Activated CD4-positive, alpha-beta memory T cell treated with anti-CD3 and anti-CD28 coated beads, Interleukin-2, amount 10 ng/mL, durations not matched to agents 7 days and 5 days (primary cell): ENCODE results near the gene TMEM235. TPM values are rescaled to one million over a fixed set of nuclear protein-coding genes. Genes with fewer than 3 reads are reported as not detected.

ENCODE experiments used
- CTCF ChIA-PET: fragments of 350-600 bp; sonication (Branson Sonifier 250); formaldehyde crosslinking; loops from one replicate; lab custom pipeline; 2021; ENCODE audit warnings: antibody characterized with exemption, inconsistent platforms; lab: Charles Lee
- POLR2A ChIA-PET: fragments of 350-600 bp; sonication (Branson Sonifier 250); formaldehyde crosslinking; loops from one replicate; lab custom pipeline; 2021; ENCODE audit warnings: antibody characterized with exemption; lab: Charles Lee
- DNase-seq: peaks from one replicate; pipeline ENCODE4 v3.0.0-alpha.2; 2020
- H3K27ac Mint-ChIP-seq: one replicate; pipeline ENCODE4 v1.8.0; 2021; ENCODE audit warnings: mild to moderate bottlenecking, mixed read lengths
- H3K27me3 Mint-ChIP-seq: one replicate; pipeline ENCODE4 v1.8.0; 2021; ENCODE audit warnings: mixed read lengths
- H3K36me3 Mint-ChIP-seq: one replicate; pipeline ENCODE4 v1.8.0; 2021; ENCODE audit warnings: low read depth, mixed read lengths
- H3K4me1 Mint-ChIP-seq: one replicate; pipeline ENCODE4 v1.8.0; 2021; ENCODE audit warnings: mixed read lengths
- H3K4me3 Mint-ChIP-seq: one replicate; pipeline ENCODE4 v1.8.0; 2021; ENCODE audit warnings: mild to moderate bottlenecking, mixed read lengths
- H3K9me3 Mint-ChIP-seq: one replicate; pipeline ENCODE4 v1.8.0; 2021; ENCODE audit warnings: mixed read lengths
- total RNA-seq, 2 experiments: library from RNA; stranded (reverse); gene quantifications; one replicate each; pipeline ENCODE4 v1.2.3, GENCODE V29; 2021

Gene TMEM235
- total RNA-seq, 2 experiments from 2014 or later, result not detected

DNA sequence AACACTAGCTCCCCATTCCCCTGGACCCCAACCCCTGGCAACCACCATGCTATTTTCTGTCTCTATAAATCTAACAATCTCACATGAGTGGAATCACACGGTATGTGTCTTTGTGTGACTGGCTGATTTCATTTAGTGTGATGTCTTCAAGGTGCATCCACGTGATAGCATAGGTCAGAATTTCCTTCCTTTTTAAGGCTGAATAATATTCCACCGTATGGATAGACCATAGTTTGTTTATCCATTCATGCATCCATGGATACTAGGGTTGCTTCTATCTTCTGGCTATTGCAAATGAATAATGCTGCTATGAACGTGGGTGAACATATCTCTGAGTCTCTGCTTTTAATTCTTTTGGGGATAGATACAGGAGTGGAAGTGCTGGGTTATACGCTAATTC is 43.9 kb downstream of the TMEM235 start:
- Mint-ChIP-seq H3K27ac (no peak overlapping the region), H3K4me1 (peaks cover 39% of the 10 kb centered on the region), H3K36me3 (peaks cover 2% of the 10 kb centered on the region), H3K9me3 (no peaks in the 10 kb centered on the region), H3K27me3 (peaks cover 8% of the 10 kb centered on the region), H3K4me3 (no peak overlapping the region)
- ChIA-PET CTCF (no interaction called here), POLR2A (no interaction called here)
- no peak for DNase-seq

DNA sequence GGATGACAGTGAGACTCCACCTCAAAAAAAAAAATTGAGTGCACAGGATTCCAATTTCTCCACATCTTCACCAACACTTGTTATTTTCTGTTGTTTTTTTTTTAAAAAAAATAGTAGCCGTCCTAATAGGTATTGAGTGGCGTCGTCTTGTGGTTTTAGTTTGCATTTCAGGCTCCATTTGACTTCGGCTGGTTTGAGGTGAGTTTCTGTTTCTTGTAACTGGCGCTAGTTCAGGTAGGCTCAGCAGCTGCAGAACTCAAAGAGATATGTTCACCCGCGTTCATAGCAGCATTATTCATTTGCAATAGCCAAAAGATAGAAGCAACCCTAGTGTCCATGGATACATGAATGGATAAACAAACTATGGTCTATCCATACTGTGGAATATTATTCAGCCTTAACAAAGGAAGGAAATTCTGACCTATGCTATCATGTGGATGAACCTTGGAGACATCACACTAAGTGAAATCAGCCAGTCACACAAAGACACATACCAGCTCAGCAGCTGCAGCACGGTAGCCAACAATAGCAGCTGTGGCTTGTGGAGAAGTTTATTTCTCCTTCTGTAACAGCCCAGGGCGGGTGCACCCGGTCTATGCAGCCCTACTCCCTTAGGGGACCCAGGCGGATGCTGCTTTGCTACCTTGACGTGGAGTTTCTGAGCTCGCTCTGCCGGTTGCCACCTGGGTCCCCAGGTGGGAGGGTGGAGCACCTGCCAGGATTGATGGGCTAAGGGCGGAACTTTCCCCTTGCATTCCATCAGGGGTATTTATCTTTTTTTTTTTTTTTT is 44.9 kb downstream of the TMEM235 start:
- peak overlapping the region; percentile 66 for H3K27ac Mint-ChIP-seq
- peaks cover 5% of the 10 kb centered on the region for H3K27me3 Mint-ChIP-seq
- peaks cover 2% of the 10 kb centered on the region for H3K36me3 Mint-ChIP-seq
- POLR2A ChIA-PET, result interaction anchor here (1.0 kb wide), 1 partner anchor 17 kb away, joined by 3 read pairs; no protein-coding TSS in a partner anchor
- H3K4me1 Mint-ChIP-seq, result peaks cover 33% of the 10 kb centered on the region
- H3K9me3 Mint-ChIP-seq, result no peaks in the 10 kb centered on the region
- no peak overlapping the region for H3K4me3 Mint-ChIP-seq
- CTCF ChIA-PET, result interaction anchor here (0.7 to 0.8 kb wide), 2 partner anchors 28 to 37 kb away, joined by 3 read pairs; no protein-coding TSS in a partner anchor
- no peak for DNase-seq

DNA sequence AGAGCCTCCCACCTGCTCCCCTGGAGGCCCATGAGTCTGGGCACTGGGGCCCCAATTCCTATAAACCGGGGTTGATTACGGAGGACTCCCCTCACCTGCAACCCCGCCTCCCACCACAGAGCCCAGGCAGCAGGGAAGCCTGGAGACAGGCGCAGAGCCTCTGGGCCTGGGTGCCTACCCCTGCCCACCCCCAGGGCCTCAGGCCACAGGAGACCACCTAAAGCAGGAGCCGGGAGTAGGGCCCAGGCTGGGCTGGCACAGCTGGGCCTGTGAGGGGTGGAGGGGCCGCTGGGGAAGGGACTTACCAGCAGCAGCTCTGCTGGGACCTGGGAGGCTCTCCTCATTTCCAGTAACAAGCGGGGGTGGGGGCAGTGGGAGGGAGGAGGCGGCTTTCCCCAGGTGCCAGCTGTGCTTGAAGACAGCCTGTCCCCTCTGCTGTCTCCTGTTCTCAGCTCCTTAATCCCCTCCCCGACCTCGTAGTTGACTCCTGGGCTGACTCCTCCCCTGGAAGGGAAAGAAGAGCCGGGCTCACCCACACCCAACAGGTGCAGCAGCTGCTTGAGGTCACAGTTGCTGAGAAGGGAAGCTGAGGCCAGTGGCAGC is 46.8 kb downstream of the TMEM235 start:
- Mint-ChIP-seq H3K36me3 (peaks cover 2% of the 10 kb centered on the region), H3K27me3 (peaks cover 2% of the 10 kb centered on the region), H3K27ac (no peak overlapping the region), H3K4me3 (peak overlapping the region; percentile 17), H3K9me3 (no peaks in the 10 kb centered on the region), H3K4me1 (peaks cover 18% of the 10 kb centered on the region)
- ChIA-PET CTCF (interaction anchor here (0.6 kb wide), 1 partner anchor 169 kb away, joined by 3 read pairs; no protein-coding TSS in a partner anchor), POLR2A (interaction anchor here (0.9 kb wide), 1 partner anchor 24 kb away, joined by 3 read pairs; no protein-coding TSS in a partner anchor)
- DNase-seq, result no peak

DNA sequence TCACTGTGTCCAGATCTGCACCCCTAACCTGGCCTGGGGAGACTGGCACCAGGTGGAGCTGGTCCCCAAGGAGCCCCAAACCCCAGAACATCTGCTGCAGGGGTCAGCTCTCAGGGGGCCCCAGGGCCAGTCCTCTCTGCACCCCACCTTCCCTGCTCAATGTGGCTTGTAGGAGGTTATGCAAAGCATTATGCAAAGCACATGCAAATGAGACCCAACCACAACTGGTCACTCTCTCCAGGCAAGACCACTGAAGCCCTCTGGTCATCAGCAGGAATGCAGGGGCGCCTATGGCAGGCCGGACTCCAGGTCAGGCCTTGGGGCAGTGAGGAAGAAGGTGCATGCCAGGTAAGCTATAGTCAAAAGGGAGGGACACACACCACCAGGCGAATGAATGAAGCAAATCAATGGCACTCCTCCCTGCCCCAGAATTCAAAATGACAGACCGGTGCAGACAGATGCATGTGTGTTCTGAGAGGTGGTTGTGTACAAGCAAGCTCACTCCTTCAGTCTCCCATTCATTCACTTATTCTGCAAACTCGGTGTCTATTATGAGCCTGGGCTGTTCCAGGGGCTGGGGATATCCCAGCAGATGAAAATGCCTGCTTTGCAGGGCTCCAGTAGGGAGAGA is 48.0 kb downstream of the TMEM235 start:
- Mint-ChIP-seq H3K36me3 (peaks cover 2% of the 10 kb centered on the region), H3K27ac (no peak overlapping the region), H3K9me3 (no peaks in the 10 kb centered on the region), H3K4me1 (peaks cover 18% of the 10 kb centered on the region), H3K4me3 (no peak overlapping the region), H3K27me3 (peaks cover 2% of the 10 kb centered on the region)
- ChIA-PET POLR2A (interaction anchor here (0.9 to 1.4 kb wide), 2 partner anchors 9 to 25 kb away, joined by 3 read pairs; no protein-coding TSS in a partner anchor), CTCF (interaction anchor here (0.6 kb wide), 1 partner anchor 35 kb away, joined by 6 read pairs; no protein-coding TSS in a partner anchor)
- no peak for DNase-seq

DNA sequence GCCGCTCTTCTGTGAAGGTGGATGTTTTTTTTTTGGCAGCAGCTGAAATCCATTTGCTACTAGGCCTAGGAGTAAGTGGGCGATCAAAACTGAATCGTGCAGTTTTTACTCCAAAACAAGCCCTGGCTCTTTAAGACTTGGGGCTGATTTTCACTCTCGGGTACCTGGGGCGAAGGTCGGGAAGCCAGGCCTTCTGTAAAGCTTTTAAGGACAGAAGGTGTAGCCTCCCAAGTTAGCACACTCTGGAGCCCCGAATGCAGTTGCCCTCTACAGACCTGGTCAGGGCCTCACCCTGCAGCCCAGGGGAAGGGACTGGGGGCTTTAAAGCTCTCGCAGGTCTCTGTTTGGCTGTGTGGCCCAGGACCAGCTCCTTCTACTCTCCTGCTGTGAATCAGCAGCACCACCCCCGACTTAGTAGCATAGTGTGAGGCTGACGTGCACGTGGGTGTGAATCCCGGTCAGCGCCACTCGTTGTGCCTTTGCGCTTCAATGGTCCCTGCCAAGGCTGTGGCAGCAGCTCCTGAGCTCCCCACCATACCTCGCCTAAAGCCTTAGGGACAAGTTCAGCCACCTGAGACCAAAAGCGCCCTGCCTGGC is 49.9 kb downstream of the TMEM235 start:
- H3K27ac Mint-ChIP-seq, result no peak overlapping the region
- POLR2A ChIA-PET, result interaction anchor here (0.8 kb wide), 1 partner anchor 75 kb away, joined by 4 read pairs; no protein-coding TSS in a partner anchor

DNA sequence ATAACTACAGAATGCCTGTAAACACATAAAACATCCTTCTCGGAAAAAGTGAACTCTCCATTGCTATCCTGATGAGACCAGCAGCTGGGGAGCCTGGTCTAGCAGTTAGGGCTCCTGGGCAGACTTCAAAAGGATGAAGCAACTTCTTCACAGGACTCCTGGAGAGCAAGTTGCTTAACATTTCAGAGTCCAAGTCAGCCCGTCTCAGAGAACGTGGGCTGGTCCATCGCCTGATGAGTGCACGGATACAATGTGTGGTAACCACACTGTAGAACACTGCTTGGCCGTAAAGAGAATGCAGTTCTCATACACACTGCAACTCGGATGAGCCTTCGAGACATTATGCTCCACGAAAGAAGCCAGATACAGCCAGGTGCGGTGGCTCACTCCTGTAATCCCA is 52.7 kb downstream of the TMEM235 start:
- no peaks in the 10 kb centered on the region for H3K9me3 Mint-ChIP-seq
- H3K27ac Mint-ChIP-seq, result no peak overlapping the region
- CTCF ChIA-PET, result interaction anchor here (1.1 kb wide), 1 partner anchor 32 kb away, joined by 3 read pairs; no protein-coding TSS in a partner anchor
- no peak for DNase-seq
- POLR2A ChIA-PET, result no interaction called here
- H3K27me3 Mint-ChIP-seq, result no peaks in the 10 kb centered on the region
- no peaks in the 10 kb centered on the region for H3K4me1 Mint-ChIP-seq
- no peaks in the 10 kb centered on the region for H3K36me3 Mint-ChIP-seq
- H3K4me3 Mint-ChIP-seq, result no peak overlapping the region

More for the DNA sequence above, 49.9 kb downstream of the TMEM235 start:
- CTCF ChIA-PET, result no interaction called here
- Mint-ChIP-seq H3K36me3 (no peaks in the 10 kb centered on the region), H3K9me3 (no peaks in the 10 kb centered on the region), H3K4me3 (no peak overlapping the region), H3K4me1 (peaks cover 9% of the 10 kb centered on the region), H3K27me3 (no peaks in the 10 kb centered on the region)
- DNase-seq, result no peak

DNA sequence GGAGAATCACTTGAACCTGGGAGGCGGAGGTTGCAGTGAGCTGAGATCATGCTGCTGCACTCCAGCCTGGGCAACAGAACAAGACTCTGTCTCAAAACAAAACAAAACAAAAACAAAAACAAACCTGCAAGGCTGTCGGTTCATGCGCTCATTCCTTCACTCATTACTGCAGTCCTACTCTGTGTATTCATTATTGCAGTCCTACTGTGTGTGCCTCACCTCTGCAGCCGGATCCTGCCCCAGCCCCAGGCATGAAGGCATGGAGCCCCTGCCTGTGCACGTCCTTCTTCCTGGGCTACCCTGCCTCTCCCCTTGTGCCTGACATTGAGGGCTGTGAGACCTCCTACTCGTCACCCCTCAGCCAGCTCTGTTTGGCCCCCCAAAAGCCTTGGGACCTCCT is 57.6 kb downstream of the TMEM235 start:
- Mint-ChIP-seq H3K4me3 (no peak overlapping the region), H3K4me1 (peaks cover 2% of the 10 kb centered on the region), H3K36me3 (no peaks in the 10 kb centered on the region), H3K9me3 (no peaks in the 10 kb centered on the region), H3K27me3 (no peaks in the 10 kb centered on the region), H3K27ac (no peak overlapping the region)
- ChIA-PET CTCF (interaction anchor here (0.9 to 4.5 kb wide), 7 partner anchors 38 to 135 kb away, joined by 3 to 22 read pairs (median 4); no protein-coding TSS in a partner anchor), POLR2A (interaction anchor here (1.0 to 1.1 kb wide), 7 partner anchors 10 to 92 kb away, joined by 3 to 4 read pairs (median 3); no protein-coding TSS in a partner anchor)
- DNase-seq, result no peak

DNA sequence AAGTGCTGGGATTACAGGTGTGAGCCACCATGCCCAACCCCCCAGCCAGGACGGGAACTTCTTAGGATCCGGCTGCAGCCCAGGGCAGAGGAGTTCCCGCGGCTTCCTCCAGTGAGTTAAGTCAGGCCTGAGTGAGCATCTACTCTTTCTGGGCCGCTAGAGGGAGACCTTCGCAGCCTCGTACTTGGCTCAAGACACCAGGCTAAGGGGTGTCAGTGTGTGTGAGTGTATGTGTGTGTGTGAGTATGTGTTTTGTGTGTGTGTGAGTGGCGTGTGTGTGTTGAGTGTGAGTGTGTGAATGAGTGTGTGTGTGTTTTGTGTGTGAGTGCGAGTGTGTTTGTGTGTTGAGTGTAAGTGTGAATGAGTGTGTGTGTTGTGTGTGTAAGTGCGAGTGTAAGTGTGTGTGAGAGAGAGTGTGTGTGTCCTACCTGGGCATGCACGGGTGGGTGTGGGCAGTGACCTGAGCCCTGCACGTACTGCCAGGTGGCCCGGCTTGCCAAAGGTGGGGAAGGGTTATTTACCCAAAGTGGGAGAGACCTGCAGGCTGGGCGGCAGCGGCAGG is 58.5 kb downstream of the TMEM235 start:
- no peak overlapping the region for H3K27ac Mint-ChIP-seq
- peaks cover 2% of the 10 kb centered on the region for H3K4me1 Mint-ChIP-seq
- no peaks in the 10 kb centered on the region for H3K9me3 Mint-ChIP-seq
- H3K36me3 Mint-ChIP-seq, result no peaks in the 10 kb centered on the region
- H3K4me3 Mint-ChIP-seq, result no peak overlapping the region
- ChIA-PET POLR2A (interaction anchor here (1.0 to 1.3 kb wide), 3 partner anchors 16 to 66 kb away, joined by 3 to 4 read pairs (median 4); no protein-coding TSS in a partner anchor), CTCF (interaction anchor here (0.9 to 4.5 kb wide), 8 partner anchors 39 to 135 kb away, joined by 3 to 22 read pairs (median 4); no protein-coding TSS in a partner anchor)
- peak; percentile 80 for DNase-seq
- H3K27me3 Mint-ChIP-seq, result no peaks in the 10 kb centered on the region

Other genes with a start within 250 kb of the TMEM235 start
- gene TMC6, start 102.9 kb upstream of the TMEM235 start, total RNA-seq, result 100 to 1,000 TPM; 460 to 463 TPM
- gene TMC8, start 100.9 kb upstream of the TMEM235 start, total RNA-seq, result 100 to 1,000 TPM; 316 to 334 TPM
- gene C17orf99, start 85.2 kb upstream of the TMEM235 start, total RNA-seq, result not detected
- gene SYNGR2, start 63.0 kb upstream of the TMEM235 start, total RNA-seq, result 10 to 100 TPM; 63.6 to 64.0 TPM
- gene TK1, start 44.6 kb upstream of the TMEM235 start, total RNA-seq, result 100 to 1,000 TPM; 109 to 117 TPM
- 10 to 100 TPM in 1 of 2 experiments, 1 to 10 TPM in 1; 9.2 to 14.0 TPM for gene AFMID, start 44.3 kb upstream of the TMEM235 start, total RNA-seq
- 10 to 100 TPM; 86.1 to 86.5 TPM for gene BIRC5, start 17.4 kb upstream of the TMEM235 start, total RNA-seq
- gene SOCS3, start 128.4 kb downstream of the TMEM235 start, total RNA-seq, result 10 to 100 TPM; 68.7 to 69.8 TPM
- 10 to 100 TPM; 70.7 to 75.5 TPM for gene PGS1, start 147.0 kb downstream of the TMEM235 start, total RNA-seq